ENCODE results near the gene PREX1.

Gene PREX1

GRCh38 chr20:48710341-48711043 lies 117.3 kb downstream of the PREX1 start:
- DNase-seq (ENCODE audit: low read depth) = no peak
- no peak for TF ChIP-seq CTCF (conservative IDR thresholded peaks at IDR 0.05; ENCODE audit: low read length)
- no peak overlapping the region for H3K4me3 ChIP-seq (ENCODE audit: low read length)

GRCh38 chr20:48709744-48710143 lies 118.1 kb downstream of the PREX1 start:
- no peak for DNase-seq (ENCODE audit: low read depth)

GRCh38 chr20:48709058-48709691 lies 118.6 kb downstream of the PREX1 start:
- no peak overlapping the region for H3K4me3 ChIP-seq (ENCODE audit: low read length)
- DNase-seq (ENCODE audit: low read depth) = no peak
- TF ChIP-seq CTCF (conservative IDR thresholded peaks at IDR 0.05; ENCODE audit: low read length) = no peak

More at GRCh38 chr20:48709744-48710143, 118.1 kb downstream of the PREX1 start:
- no peak for TF ChIP-seq CTCF (conservative IDR thresholded peaks at IDR 0.05; ENCODE audit: low read length)
- H3K4me3 ChIP-seq (ENCODE audit: low read length) = no peak overlapping the region

- no peak for TF ChIP-seq CTCF (conservative IDR thresholded peaks at IDR 0.05; ENCODE audit: low read length)
- no peak for DNase-seq (ENCODE audit: low read depth)
- no peak overlapping the region for H3K4me3 ChIP-seq (ENCODE audit: low read length)
These were observed 119.2 kb downstream of the PREX1 start for GRCh38 chr20:48708630-48709029.

GRCh38 chr20:48708116-48708515 lies 119.7 kb downstream of the PREX1 start:
- H3K4me3 ChIP-seq (ENCODE audit: low read length) = no peak overlapping the region
- TF ChIP-seq CTCF (conservative IDR thresholded peaks at IDR 0.05; ENCODE audit: low read length) = no peak
- no peak for DNase-seq (ENCODE audit: low read depth)

- TF ChIP-seq CTCF (conservative IDR thresholded peaks at IDR 0.05; ENCODE audit: low read length) = no peak
- H3K4me3 ChIP-seq (ENCODE audit: low read length) = no peak overlapping the region
- no peak for DNase-seq (ENCODE audit: low read depth)
These were observed 121.0 kb downstream of the PREX1 start for GRCh38 chr20:48706710-48707365.

Data from AG10803 (cell line).